NCI-H524 (cell line): Measurements from ENCODE around the gene MED16.
"Not testable (repeated sequence)": the region's sequence is repeated elsewhere in the genome, so short reads cannot be mapped to it uniquely, and the experiment has no call there.

Source experiments
- DNase-seq, 2 experiments: peaks; one replicate each; lab custom pipeline; 2025; lab: John Stamatoyannopoulos, UW

The MED16 gene

DNA sequence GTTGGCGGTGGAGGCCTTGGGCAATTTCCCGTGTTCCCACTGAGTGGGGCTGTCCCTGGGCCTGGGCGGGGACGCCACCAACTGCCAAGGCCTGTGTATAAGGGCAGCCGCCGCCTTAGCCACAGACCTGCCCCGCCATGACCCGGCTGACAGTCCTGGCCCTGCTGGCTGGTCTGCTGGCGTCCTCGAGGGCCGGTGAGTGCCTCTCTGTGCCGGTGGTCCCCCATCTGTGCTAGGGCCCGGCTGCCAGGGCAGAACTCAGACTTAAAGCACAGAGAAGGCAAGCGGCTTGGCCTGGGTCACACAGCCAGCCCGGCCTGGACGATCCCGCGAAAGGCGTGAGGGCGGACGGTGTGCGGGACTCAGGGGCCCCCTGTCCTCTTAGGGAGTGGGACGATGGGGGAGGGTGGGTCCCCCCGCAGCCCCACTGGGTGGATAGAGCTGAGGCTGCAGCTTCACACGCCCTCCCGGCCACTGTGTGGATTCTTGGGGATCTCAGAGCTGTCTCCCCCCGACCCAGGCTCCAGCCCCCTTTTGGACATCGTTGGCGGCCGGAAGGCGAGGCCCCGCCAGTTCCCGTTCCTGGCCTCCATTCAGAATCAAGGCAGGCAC, 65.2 kb downstream of the MED16 start, which contains the start of gene AZU1:
AZU1 (plus strand) TSS at position 128 of the 612 bp plus-strand sequence; CDS start at position 138, 10 bp downstream.
- DNase-seq = no peak

DNA sequence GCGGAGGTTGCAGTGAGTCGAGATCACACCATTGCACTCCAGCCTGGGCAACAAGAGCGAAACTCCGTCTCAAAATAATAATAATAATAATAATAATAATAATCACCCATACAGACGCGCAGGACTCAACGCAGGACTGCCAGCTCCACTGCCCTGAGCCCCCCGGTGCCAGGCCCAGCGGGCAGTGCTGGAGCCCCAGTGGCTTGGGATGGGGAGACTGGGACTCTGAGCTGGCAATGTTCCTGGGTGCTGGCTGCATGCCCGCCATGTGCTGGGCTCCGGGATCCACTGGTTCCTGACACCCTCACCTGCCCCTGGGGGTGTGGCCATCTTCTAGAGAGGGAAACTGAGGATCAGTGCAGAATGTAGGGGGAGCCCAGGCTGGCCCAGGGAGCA, 65.7 kb downstream of the MED16 start:
- no peak for DNase-seq

DNA sequence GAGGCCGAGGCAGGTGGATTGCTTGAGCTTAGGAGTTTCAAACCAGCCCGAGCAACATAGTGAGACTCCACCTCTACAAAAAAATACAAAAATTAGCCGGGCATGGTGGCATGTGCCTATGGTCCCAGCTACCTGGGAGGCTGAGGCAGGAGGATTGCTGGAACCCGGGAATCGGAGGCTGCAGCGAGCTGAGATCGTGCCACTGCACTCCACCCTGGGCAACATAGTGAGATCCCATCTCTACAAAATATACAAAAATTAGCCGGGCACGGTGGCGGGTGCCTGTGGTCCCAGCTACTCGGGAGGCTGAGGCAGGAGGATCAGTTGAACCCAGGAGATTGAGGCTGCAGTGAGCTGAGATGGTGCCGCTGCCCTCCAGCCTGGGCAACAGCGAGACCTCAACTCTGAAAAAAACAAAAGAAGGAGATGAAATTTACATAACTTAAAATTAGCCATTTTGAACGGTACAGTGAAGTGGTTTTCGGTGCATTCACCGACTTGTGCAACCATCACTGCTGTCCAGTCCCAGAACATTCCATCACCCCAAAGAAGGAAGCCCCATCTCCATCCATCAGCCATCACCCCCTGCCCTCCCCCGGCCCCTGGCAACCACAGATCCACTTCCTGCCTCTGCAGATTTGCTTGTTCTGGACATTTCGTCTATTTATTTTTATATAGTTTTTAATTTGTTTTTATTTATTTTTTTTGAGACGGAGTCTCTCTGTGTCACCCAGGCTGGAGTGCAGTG, 66.9 kb downstream of the MED16 start:
- DNase-seq = no peak

DNA sequence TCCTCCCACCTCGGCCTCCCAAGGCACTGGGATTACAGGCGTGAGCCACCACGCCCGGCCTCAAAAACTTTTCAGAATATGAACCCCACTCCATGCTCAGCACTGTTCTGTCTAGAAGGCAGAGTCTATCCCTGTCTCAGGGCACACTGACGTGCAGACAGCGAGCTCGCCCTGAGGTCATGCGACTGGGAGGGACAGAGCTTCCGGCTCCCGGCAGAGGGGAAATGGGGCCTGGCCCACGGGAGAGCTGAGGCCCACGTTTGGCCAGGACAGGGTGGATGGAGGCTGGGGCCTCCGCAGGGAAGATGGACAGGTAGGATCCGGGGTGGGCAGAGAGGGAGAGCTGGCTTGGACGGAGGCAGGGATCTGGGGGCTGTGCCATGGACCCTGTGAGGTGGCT, 68.1 kb downstream of the MED16 start:
- no peak for DNase-seq

DNA sequence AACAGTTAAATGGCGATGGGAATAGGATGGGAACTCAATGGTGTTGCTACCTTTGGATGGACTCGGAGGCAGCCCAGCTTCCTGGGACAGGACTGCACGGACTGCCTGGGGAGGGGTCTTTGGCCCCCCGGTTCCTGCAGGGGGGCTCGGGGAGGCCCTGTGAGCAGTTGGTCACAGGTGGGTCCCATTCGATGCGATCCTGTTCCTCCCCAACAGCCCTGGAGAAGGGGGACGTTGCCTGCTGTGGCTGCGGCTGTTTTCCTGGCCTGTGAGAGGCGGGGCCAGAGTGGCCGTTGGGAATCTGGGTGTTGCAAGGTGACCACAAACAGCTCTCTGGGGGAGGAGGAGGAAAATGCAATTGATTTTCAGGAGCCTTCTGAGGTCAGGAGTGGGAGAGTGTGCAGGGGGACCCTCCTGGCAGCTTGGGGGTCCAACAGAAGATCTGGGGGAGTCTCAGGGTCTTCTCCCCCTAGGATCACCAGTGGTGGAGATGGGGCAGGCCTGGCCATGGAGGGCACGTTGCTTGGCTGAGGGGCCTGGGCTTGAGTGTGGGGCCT, 69.3 kb downstream of the MED16 start:
- no peak for DNase-seq

DNA sequence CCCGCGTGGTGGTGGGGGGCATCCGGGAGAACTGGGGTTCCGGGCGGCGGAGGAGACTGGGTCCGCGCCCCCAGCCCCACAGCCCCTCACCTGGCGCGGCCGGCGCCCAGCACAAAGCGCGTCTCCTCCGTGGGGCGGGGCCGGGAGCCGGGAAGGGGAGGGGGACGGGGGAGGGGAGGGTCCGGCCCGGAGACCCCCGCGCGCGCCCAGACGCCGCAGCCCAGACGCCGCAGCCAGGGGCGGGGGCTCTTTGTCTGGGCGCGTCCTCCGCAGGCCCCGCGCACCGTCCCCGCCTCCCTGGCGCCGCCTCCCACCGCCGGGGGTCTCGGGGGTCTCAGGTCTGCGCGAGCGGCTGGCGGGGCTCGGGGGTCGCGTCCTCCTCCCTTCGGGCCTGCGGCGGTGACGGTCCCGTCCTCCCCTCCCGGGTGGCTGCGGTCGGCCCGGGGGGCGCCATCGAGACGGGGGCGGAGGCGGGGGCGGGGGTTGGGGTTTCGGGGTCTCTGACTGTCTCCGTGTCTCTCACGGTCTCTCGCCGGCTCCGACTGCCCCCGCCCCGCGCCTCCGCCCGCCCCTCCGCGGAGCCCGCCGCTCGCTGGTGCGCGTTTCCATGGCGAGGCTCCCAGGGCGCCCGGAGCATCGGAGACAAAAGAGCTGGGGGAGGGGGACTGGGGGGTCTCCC, 71.0 kb downstream of the MED16 start, which contains the start of gene PLPPR3:
PLPPR3 (minus strand) TSS at position 131 of the 679 bp plus-strand sequence. CDS start 396 bp downstream, outside the sequence.
- no peak for DNase-seq

DNA sequence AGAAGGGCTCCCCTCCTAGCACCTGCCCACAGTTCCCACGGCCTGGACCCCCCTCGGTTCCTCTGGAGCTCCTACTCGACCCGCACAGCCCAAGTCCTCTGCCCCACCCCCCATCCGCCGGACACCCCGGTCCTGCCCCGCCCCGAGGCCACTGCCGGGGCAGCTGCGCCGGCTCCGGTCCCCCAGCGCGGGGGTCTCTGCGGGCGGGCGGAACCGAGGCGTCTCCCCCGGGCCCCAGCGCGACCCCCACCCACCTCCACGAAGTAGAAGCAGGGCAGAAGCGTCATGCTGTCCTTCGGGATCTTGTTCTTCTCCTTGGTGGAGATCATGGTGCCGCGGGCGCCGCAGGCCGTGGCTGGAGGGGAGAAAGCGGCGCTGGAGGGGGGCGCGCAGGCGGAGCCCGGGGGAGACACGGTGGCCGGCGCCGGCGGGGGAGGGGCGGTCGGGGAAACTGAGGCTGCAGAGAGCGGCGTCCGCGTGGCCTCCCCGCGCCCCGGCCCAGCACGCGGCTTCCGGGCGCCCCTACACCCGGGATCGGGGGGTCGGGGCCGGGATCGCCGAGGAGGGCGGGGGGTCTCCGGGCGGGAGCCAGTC, 71.7 kb downstream of the MED16 start:
- no peak for DNase-seq

DNA sequence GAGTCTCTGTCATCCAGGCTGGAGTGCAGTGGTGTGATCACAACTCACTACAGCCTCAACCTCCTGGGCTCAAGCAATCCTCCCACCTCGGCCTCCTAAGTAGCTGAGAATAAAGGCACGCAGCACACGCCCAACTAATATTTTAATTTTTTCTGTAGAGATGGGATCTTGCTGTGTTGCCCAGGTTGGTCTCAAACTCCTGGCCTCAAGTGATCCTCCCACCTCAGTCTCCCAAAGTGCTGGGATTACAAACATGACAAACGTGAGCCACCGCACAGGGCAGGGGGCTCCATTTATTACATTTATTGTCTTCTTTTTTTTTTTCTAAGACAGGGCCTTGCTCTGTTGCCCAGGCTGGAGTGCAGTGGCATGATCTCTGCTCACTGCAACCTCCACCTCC, 72.8 kb downstream of the MED16 start:
- not testable (repeated sequence) for DNase-seq
